K562 (cell line): ENCODE results near the gene GPR37L1.
"Not testable (repeated sequence)": the region's sequence is repeated elsewhere in the genome, so short reads cannot be mapped to it uniquely, and the experiment has no call there.

Experiments used
- SRF ChIP-seq, 2 experiments: fragments of 250-450, 450-650 bp in 1 of 2; sonication (Bioruptor Pico) in 1 of 2; sonication (generic) in 1 of 2; formaldehyde crosslinking; IDR thresholded peaks; 2 replicates each; pipeline versions ENCODE4 v1.5.0 to v1.5.1; 2020 to 2022; ENCODE audit warnings: mild to moderate bottlenecking in 1 of 2, missing genetic modification reagents in 1 of 2
- ZNF584 ChIP-seq: fragments of 200-800 bp; sonication (Bioruptor generic); IDR thresholded peaks from 2 replicates; pipeline ENCODE4 v1.6.1; 2016; ENCODE audit warnings: low read depth, mild to moderate bottlenecking, missing genetic modification characterization, missing compliant biosample characterization

DNA sequence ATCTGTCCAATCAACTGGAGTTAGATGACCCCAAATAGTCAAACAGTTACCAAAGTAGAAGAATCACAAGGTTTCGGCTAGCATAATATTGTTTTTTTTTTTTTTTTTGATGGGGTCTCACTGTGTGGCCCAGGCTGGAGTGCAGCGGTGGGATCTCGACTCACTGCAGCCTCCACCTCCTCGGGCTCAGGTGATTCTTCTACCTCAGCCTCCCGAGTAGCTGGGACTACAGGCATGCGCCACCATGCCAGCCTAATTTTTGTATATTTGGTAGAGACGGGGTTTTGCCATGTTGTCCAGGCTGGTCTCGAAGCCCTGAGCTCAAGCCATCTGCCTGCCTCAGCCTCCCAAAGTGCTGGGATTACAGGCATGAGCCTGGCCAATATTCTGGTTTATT is 23.0 kb downstream of the GPR37L1 start:
- TF ChIP-seq ZNF584 (CRISPR knock-in tag); SRF (CRISPR knock-in tag; IDR thresholded peaks at IDR 0.05): not testable (repeated sequence)
